NB4 (cell line): ENCODE results near the gene PRSS36.

Experiments used
- CTCF ChIP-seq: IDR thresholded peaks from one replicate; pipeline ENCODE4 v1.5.1; 2012; ENCODE audit warnings: low read depth, low read length
- MAX ChIP-seq: IDR thresholded peaks from 2 replicates; pipeline ENCODE4 v1.6.1; 2011; ENCODE audit warnings: low read depth, low read length
- POLR2A ChIP-seq: IDR thresholded peaks from 2 replicates; pipeline ENCODE4 v1.6.1; 2011; ENCODE audit warnings: mild to moderate bottlenecking; ENCODE audit not compliant: insufficient read length; ENCODE audit errors: extremely low read depth

GRCh38 chr16:31131416-31131815 lies 18.4 kb downstream of the PRSS36 start:
- TF ChIP-seq CTCF (no peak), MAX (no peak), POLR2A (no peak)
